HEK293 (cell line): Measurements from ENCODE around the gene CAV2.
A peak's percentile ranks its signal among the peaks of the same experiment; 100 is the strongest.

Experiments
- CTCF ChIA-PET: fragments of 350-600 bp; formaldehyde crosslinking; extraction: SDS; loops from one replicate; lab custom pipeline; 2021; ENCODE audit warnings: antibody characterized with exemption; lab: Yijun Ruan, JAX
- POLR2A ChIA-PET: fragments of 300-600 bp; formaldehyde crosslinking; extraction: SDS; loops from one replicate; lab custom pipeline; 2020; ENCODE audit warnings: antibody characterized with exemption, inconsistent platforms; lab: Yijun Ruan, JAX
- H3K27ac ChIP-seq: fragments of 200-500 bp; sonication (Bioruptor generic); 2 replicates; pipeline ENCODE4 v1.5.1; 2014; ENCODE audit warnings: low read depth, low read length, control low read depth, inconsistent platforms; ENCODE audit errors: extremely low read depth
- H3K36me3 ChIP-seq, 2 experiments: fragments of 200-500 bp in 1 of 2; sonication (Bioruptor generic) in 1 of 2; 1 replicate in 1 of 2; 2 replicates in 1 of 2; pipeline ENCODE4 v1.5.1; 2014 to 2017; ENCODE audit warnings: inconsistent platforms in 2 of 2, low read length in 2 of 2; ENCODE audit not compliant: control insufficient read depth in 2 of 2, insufficient read depth in 1 of 2
- H3K4me1 ChIP-seq: fragments of 200-500 bp; sonication (Bioruptor generic); 2 replicates; pipeline ENCODE4 v1.5.1; 2014; ENCODE audit warnings: mild to moderate bottlenecking, low read length, inconsistent platforms; ENCODE audit not compliant: control insufficient read depth, insufficient read depth
- H3K4me3 ChIP-seq: 2 replicates; pipeline ENCODE4 v1.5.1; 2011; ENCODE audit warnings: low read depth, mild to moderate bottlenecking, control low read depth, low read length, moderate library complexity
- H3K9me3 ChIP-seq: fragments of 200-500 bp; sonication (Bioruptor generic); 2 replicates; pipeline ENCODE4 v1.5.1; 2014; ENCODE audit warnings: low read depth, low read length, inconsistent platforms; ENCODE audit not compliant: control insufficient read depth, insufficient read depth
- BCL11A ChIP-seq: fragments of 450-650 bp; formaldehyde crosslinking; IDR thresholded peaks from 2 replicates; pipeline ENCODE4 v1.5.1; 2016; ENCODE audit warnings: low read depth, missing biosample characterization, missing genetic modification characterization
- GLI4 ChIP-seq: fragments of 450-650 bp; formaldehyde crosslinking; IDR thresholded peaks from 2 replicates; pipeline ENCODE4 v1.5.1; 2016; ENCODE audit warnings: missing biosample characterization, missing genetic modification characterization
- MEIS1 ChIP-seq: sonication (generic); formaldehyde crosslinking; IDR thresholded peaks from 2 replicates; pipeline ENCODE4 v1.8.1; 2022; ENCODE audit warnings: missing genetic modification reagents, mild to moderate bottlenecking, borderline replicate concordance
- TCF7L2 ChIP-seq: IDR thresholded peaks from 2 replicates; pipeline ENCODE4 v1.6.1; 2011; ENCODE audit warnings: low read depth, mild to moderate bottlenecking, inconsistent platforms, low read length, moderate library complexity, borderline replicate concordance
- ZBTB48 ChIP-seq: fragments of 450-650 bp; formaldehyde crosslinking; IDR thresholded peaks from 2 replicates; pipeline ENCODE4 v1.5.1; 2016; ENCODE audit warnings: missing biosample characterization, missing genetic modification characterization
- ZBTB8A ChIP-seq: fragments of 450-650 bp; formaldehyde crosslinking; IDR thresholded peaks from 2 replicates; pipeline ENCODE4 v1.5.1; 2016; ENCODE audit warnings: missing biosample characterization, missing genetic modification characterization
- ZNF112 ChIP-seq: fragments of 450-650 bp; formaldehyde crosslinking; IDR thresholded peaks from 2 replicates; pipeline ENCODE4 v1.5.0; 2017; ENCODE audit warnings: missing biosample characterization, missing genetic modification characterization
- ZNF133 ChIP-seq: fragments of 450-650 bp; formaldehyde crosslinking; IDR thresholded peaks from 2 replicates; pipeline ENCODE4 v1.5.1; 2016; ENCODE audit warnings: missing biosample characterization, missing genetic modification characterization
- ZNF146 ChIP-seq: fragments of 450-650 bp; formaldehyde crosslinking; IDR thresholded peaks from 2 replicates; pipeline ENCODE4 v1.5.1; 2016; ENCODE audit warnings: missing biosample characterization, missing genetic modification characterization
- ZNF366 ChIP-seq: fragments of 450-650 bp; formaldehyde crosslinking; conservative IDR thresholded peaks from 2 replicates; pipeline ENCODE4 v1.5.1; 2016; ENCODE audit warnings: missing biosample characterization, missing genetic modification characterization
- ZNF473 ChIP-seq: fragments of 450-650 bp; formaldehyde crosslinking; IDR thresholded peaks from 2 replicates; pipeline ENCODE4 v1.5.1; 2017; ENCODE audit warnings: missing biosample characterization, missing genetic modification characterization
- ZNF530 ChIP-seq: fragments of 450-650 bp; formaldehyde crosslinking; IDR thresholded peaks from 2 replicates; pipeline ENCODE4 v1.5.1; 2016; ENCODE audit warnings: low read depth, missing biosample characterization, missing genetic modification characterization
- ZNF624 ChIP-seq: fragments of 450-650 bp; formaldehyde crosslinking; IDR thresholded peaks from 2 replicates; pipeline ENCODE4 v1.5.1; 2017; ENCODE audit warnings: missing biosample characterization, missing genetic modification characterization
- TF ChIP-seq, protein P1 (sequence below): fragments of 450-650 bp; formaldehyde crosslinking; IDR thresholded peaks from 2 replicates; pipeline ENCODE4 v1.5.1; 2016; ENCODE audit warnings: missing biosample characterization, missing genetic modification characterization
- TF ChIP-seq, protein P2 (sequence below): fragments of 450-650 bp; formaldehyde crosslinking; IDR thresholded peaks from 2 replicates; pipeline ENCODE4 v1.5.1; 2017; ENCODE audit warnings: missing biosample characterization, missing genetic modification characterization
- TF ChIP-seq, protein P3 (sequence below): fragments of 450-650 bp; formaldehyde crosslinking; IDR thresholded peaks from 2 replicates; pipeline ENCODE4 v1.5.1; 2016; ENCODE audit warnings: missing biosample characterization, missing genetic modification characterization
- TF ChIP-seq, protein P4 (sequence below): IDR thresholded peaks from 2 replicates; pipeline ENCODE4 v1.6.1; 2011; ENCODE audit warnings: mild to moderate bottlenecking, low read depth, low read length, borderline replicate concordance

Gene CAV2

DNA sequence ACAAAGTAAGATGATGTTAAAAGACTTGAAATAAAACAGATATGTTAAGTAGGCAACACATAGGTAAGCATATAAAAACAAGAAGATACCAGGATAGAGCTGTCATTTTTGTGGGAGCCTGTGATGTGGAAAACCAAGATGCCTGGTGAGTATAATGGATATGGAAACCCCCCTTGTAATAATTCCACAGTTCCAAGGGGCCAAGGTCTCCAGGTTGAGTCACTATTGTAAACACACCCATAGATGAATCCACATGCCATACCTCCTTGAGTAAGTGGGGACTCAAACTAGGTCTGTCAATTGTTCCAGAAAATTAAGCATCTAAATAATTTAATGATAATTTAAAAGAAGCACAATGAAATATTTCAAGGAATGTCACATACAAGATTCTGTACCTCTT lies 41.2 kb downstream of the CAV2 start:
- Histone ChIP-seq H3K27ac (no peak overlapping the region), H3K36me3 (no peaks in the 10 kb centered on the region), H3K4me3 (no peak overlapping the region), H3K4me1 (no peaks in the 10 kb centered on the region), H3K9me3 (no peaks in the 10 kb centered on the region)
- ChIA-PET POLR2A (no interaction called here), CTCF (interaction anchor here (0.7 kb wide), 1 partner anchor 1701 kb away, joined by 3 read pairs; no protein-coding TSS in a partner anchor)
- TF ChIP-seq TCF7L2 (no peak), ZNF366 (tag by site-specific recombination) (no peak), BCL11A (tag by site-specific recombination) (no peak), ZNF624 (no peak), ZNF473 (no peak)
- TF ChIP-seq, protein P1, sequence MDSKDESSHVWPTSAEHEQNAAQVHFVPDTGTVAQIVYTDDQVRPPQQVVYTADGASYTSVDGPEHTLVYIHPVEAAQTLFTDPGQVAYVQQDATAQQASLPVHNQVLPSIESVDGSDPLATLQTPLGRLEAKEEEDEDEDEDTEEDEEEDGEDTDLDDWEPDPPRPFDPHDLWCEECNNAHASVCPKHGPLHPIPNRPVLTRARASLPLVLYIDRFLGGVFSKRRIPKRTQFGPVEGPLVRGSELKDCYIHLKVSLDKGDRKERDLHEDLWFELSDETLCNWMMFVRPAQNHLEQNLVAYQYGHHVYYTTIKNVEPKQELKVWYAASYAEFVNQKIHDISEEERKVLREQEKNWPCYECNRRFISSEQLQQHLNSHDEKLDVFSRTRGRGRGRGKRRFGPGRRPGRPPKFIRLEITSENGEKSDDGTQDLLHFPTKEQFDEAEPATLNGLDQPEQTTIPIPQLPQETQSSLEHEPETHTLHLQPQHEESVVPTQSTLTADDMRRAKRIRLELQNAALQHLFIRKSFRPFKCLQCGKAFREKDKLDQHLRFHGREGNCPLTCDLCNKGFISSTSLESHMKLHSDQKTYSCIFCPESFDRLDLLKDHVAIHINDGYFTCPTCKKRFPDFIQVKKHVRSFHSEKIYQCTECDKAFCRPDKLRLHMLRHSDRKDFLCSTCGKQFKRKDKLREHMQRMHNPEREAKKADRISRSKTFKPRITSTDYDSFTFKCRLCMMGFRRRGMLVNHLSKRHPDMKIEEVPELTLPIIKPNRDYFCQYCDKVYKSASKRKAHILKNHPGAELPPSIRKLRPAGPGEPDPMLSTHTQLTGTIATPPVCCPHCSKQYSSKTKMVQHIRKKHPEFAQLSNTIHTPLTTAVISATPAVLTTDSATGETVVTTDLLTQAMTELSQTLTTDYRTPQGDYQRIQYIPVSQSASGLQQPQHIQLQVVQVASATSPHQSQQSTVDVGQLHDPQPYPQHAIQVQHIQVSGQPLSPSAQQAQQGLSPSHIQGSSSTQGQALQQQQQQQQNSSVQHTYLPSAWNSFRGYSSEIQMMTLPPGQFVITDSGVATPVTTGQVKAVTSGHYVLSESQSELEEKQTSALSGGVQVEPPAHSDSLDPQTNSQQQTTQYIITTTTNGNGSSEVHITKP (tag by site-specific recombination) = peak; percentile 40; the same call in 1 of the 2 replicates

DNA sequence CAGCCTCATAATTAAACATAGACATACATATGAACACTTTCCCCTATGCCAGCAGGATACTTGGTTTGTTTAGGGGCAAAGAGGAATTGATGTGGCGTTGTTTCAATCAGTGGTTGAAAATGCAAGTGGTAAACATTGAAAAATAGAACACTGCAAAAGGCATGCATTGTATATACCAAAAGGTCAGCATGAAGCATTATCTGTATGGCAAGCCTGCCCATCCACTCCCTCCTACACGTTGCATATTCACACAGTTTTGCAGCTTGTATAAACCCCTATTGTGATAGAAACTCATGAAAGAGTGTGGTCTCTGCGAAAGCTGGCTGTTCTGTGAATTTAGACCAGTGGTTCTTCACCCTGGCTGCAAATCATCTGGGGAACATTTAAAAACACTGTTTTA lies 42.4 kb downstream of the CAV2 start:
- Histone ChIP-seq H3K4me3 (no peak overlapping the region), H3K4me1 (0 out of 2 replicates have a peak, but pooled peaks cover 1% of the 10 kb centered on the region), H3K9me3 (no peaks in the 10 kb centered on the region), H3K36me3 (no peaks in the 10 kb centered on the region), H3K27ac (no peak overlapping the region)
- TF ChIP-seq MEIS1 = no peak
- TF ChIP-seq ZBTB8A (tag by site-specific recombination) = no peak
- TF ChIP-seq, protein P2, sequence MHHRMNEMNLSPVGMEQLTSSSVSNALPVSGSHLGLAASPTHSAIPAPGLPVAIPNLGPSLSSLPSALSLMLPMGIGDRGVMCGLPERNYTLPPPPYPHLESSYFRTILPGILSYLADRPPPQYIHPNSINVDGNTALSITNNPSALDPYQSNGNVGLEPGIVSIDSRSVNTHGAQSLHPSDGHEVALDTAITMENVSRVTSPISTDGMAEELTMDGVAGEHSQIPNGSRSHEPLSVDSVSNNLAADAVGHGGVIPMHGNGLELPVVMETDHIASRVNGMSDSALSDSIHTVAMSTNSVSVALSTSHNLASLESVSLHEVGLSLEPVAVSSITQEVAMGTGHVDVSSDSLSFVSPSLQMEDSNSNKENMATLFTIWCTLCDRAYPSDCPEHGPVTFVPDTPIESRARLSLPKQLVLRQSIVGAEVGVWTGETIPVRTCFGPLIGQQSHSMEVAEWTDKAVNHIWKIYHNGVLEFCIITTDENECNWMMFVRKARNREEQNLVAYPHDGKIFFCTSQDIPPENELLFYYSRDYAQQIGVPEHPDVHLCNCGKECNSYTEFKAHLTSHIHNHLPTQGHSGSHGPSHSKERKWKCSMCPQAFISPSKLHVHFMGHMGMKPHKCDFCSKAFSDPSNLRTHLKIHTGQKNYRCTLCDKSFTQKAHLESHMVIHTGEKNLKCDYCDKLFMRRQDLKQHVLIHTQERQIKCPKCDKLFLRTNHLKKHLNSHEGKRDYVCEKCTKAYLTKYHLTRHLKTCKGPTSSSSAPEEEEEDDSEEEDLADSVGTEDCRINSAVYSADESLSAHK = no peak
- TF ChIP-seq, protein P3, sequence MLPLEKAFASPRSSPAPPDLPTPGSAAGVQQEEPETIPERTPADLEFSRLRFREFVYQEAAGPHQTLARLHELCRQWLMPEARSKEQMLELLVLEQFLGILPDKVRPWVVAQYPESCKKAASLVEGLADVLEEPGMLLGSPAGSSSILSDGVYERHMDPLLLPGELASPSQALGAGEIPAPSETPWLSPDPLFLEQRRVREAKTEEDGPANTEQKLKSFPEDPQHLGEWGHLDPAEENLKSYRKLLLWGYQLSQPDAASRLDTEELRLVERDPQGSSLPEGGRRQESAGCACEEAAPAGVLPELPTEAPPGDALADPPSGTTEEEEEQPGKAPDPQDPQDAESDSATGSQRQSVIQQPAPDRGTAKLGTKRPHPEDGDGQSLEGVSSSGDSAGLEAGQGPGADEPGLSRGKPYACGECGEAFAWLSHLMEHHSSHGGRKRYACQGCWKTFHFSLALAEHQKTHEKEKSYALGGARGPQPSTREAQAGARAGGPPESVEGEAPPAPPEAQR (tag by site-specific recombination) = no peak
- TF ChIP-seq ZNF133 (tag by site-specific recombination) = no peak
- no peak for TF ChIP-seq ZNF146
- TF ChIP-seq, protein P4, sequence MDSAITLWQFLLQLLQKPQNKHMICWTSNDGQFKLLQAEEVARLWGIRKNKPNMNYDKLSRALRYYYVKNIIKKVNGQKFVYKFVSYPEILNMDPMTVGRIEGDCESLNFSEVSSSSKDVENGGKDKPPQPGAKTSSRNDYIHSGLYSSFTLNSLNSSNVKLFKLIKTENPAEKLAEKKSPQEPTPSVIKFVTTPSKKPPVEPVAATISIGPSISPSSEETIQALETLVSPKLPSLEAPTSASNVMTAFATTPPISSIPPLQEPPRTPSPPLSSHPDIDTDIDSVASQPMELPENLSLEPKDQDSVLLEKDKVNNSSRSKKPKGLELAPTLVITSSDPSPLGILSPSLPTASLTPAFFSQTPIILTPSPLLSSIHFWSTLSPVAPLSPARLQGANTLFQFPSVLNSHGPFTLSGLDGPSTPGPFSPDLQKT = no peak
- TF ChIP-seq ZBTB48 (tag by site-specific recombination) = no peak
- TF ChIP-seq GLI4 = no peak
- no peak for TF ChIP-seq ZNF530 (tag by site-specific recombination)
- TF ChIP-seq ZNF112 (tag by site-specific recombination) = no peak
- ChIA-PET CTCF (interaction anchor here (1.0 kb wide), 1 partner anchor 16 kb away, joined by 5 read pairs; no protein-coding TSS in a partner anchor), POLR2A (no interaction called here)
